NOMO-1 treated with DMSO at 0.1 percent for 48 hours (cell line): ENCODE measurements around the gene LRRK2.
"Not testable (repeated sequence)": the region's sequence is repeated elsewhere in the genome, so short reads cannot be mapped to it uniquely, and the experiment has no call there.

Experiments
- DNase-seq: peaks from one replicate; lab custom pipeline; 2025; ENCODE audit not compliant: unreplicated experiment; lab: John Stamatoyannopoulos, UW

Gene LRRK2

GRCh38 chr12:40244526-40245156 lies 19.8 kb downstream of the LRRK2 start:
- DNase-seq, result not testable (repeated sequence)

DNA sequence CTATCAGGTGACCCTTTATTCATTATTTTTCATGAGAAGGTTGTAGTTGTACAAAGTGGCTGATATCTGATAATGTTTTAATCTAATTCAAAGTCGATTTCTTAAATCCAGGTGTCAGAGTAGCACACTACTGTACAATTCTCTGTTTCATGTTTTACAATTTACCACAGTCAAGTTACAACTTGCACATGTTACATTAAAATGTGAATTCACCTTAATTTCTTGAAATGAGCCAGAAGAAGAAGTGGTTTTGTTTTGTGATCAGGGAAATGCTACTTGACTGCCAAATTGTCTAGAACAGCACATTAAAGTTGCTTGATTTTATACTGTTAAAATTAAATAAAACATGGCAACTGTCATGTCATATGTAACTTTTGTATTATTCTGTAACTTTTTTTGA lies 23.2 kb downstream of the LRRK2 start:
- peak; percentile 6 for DNase-seq

GRCh38 chr12:40248585-40249297 lies 23.9 kb downstream of the LRRK2 start:
- peak; percentile 44 for DNase-seq

- DNase-seq, result not testable (repeated sequence)
Measured at GRCh38 chr12:40250652-40251051, 25.9 kb downstream of the LRRK2 start.

- DNase-seq, result no peak
Measured at GRCh38 chr12:40253936-40254335, 29.1 kb downstream of the LRRK2 start.

GRCh38 chr12:40254455-40255085 lies 29.8 kb downstream of the LRRK2 start:
- no peak for DNase-seq

- no peak for DNase-seq
Measured at GRCh38 chr12:40258371-40258770, 33.6 kb downstream of the LRRK2 start.

- DNase-seq, result peak; percentile 67
Measured at GRCh38 chr12:40261937-40262336, 37.1 kb downstream of the LRRK2 start.

DNA sequence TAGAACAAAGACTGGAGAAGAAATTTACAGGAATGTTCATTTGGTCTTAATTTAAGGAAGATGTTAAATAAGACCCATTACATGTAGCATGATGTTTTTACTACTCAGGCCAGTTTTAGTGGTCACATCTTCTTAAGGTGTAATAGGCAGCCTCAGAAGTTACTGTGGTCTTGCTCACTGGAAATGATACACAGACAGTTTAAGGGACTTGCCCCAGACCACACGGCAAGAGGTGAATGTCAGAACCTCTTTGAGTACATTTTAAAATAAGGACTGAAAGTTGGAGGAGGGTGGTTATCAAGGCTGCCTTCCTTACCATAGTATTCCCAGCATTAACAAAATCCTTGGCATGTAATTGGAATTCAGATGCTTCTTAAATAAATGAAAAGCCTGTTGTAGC lies 37.9 kb downstream of the LRRK2 start:
- DNase-seq, result no peak

- DNase-seq, result peak; percentile 60
Measured at GRCh38 chr12:40263616-40264409, 39.0 kb downstream of the LRRK2 start.

DNA sequence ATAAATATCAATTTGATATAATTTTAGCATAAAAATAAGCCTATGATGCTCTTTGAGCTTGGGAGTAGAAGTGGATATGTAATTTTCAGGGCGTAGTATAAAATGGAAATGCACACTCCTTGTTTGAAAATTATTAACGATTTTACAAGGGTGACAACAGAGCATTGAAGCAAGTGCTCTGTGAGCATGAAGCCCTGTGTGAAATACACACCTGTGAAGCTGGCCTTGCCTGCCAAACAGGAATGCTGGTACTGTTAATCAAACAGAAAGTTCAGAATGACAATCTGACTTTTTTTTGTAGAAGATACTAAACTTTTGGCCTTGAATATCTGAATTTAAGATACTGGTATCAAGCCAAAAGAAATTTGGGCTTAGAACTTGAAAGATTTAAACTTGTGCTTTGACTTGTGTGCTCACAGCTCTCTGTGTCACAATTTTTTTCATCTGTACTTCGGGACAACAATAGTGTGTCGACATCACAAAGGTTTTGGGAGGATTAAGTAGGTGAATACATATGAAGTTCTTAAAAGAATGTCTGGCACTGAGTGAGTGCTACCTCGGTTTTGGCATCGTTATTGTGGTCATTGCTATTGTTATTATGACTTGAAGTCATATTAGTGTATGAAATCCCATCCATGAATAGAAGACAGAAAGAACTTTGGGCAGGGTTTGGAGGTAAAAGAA lies 47.3 kb downstream of the LRRK2 start:
- DNase-seq, result no peak

- no peak for DNase-seq
Measured at GRCh38 chr12:40281791-40282364, 57.1 kb downstream of the LRRK2 start.

DNA sequence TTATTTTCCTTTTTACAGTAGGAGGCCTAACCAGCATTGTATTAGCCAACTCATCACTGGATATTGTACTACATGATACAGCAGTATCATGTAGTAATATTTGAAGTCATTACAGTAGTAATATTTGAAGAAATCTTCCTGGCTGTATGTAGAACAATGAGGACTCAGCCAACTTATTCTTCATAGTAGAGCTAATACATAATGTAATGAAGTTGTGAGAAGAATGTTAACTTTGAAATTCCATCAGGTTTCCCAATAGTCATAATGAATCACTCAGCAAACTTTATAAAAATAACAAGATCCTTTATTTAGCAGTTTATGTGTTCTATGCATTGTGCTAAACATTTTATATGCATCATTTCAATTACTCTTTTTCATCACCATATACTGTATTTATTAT lies 61.8 kb downstream of the LRRK2 start:
- DNase-seq, result no peak

DNA sequence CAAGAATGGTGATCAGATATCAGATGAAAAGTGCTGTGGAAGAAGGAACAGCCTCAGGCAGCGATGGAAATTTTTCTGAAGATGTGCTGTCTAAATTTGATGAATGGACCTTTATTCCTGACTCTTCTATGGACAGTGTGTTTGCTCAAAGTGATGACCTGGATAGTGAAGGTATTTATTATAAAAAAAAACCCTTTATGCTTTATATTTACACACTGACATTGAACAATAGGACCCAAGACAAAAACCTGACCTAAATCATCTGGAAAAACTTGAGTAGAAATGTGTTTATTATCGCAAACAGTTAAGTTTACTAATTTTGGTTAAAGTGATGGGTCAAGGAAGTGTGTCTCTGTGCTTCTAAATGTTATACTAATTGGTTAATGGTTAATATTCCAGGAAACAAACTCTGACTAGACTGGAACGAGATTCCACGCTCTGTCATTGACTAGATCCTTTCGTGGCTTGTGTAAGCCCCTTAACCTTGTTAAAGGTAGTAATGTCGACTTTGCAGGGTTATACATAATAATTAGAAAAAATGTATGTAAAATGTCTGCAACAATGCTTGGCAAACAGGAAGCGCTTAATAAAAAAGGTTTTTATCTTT lies 62.7 kb downstream of the LRRK2 start:
- DNase-seq, result no peak

GRCh38 chr12:40292788-40293429 lies 68.1 kb downstream of the LRRK2 start:
- no peak for DNase-seq

GRCh38 chr12:40298341-40298740 lies 73.5 kb downstream of the LRRK2 start:
- DNase-seq, result no peak

DNA sequence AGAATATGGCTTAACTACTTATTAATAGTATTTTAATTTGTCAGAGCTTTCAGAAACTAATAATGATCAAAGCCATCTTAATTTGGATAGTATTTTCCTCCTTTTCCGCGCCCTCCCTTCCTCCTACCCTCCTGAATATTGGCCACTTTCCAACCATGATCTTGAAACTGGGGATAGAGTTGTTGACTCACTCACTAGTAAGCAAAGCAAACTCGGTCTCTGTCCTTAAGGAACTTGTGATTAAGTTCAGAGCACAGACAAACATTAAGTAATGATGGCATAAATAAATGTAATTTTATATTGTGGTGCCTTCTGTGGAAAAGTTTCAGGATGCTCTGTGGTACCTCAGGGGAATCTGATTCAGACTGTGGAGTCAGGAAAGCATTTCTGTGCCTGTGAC lies 75.7 kb downstream of the LRRK2 start:
- no peak for DNase-seq

DNA sequence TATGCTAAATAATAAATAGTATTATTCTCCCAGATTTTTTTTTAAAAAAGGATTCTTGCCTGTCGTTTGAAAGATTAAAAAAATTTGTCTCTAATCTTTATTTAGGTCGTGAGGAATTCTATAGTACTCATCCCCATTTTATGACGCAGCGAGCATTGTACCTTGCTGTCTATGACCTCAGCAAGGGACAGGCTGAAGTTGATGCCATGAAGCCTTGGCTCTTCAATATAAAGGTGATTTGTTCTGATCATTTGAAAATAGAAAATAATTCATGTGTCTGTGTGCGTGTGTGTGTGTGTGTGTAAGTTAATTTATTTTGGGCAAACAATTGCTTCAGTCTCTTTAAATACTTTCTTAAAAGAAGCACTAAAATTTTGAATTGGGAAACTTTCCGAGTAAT lies 84.2 kb downstream of the LRRK2 start:
- DNase-seq, result no peak

- DNase-seq, result no peak
Measured at GRCh38 chr12:40310211-40310610, 85.4 kb downstream of the LRRK2 start.

GRCh38 chr12:40312196-40312595 lies 87.4 kb downstream of the LRRK2 start:
- DNase-seq, result no peak
